GM21717 (cell line): ENCODE data around the gene BCKDHB.
"Not testable (repeated sequence)": the region's sequence is repeated elsewhere in the genome, so short reads cannot be mapped to it uniquely, and the experiment has no call there.

Experiments
- ATAC-seq: cut with Tn5 transposase; IDR thresholded peaks from one replicate; pipeline ENCODE4 v1.9.1; 2021; ENCODE audit warnings: mild to moderate bottlenecking, moderate library complexity; ENCODE audit not compliant: unreplicated experiment

BCKDHB gene

DNA sequence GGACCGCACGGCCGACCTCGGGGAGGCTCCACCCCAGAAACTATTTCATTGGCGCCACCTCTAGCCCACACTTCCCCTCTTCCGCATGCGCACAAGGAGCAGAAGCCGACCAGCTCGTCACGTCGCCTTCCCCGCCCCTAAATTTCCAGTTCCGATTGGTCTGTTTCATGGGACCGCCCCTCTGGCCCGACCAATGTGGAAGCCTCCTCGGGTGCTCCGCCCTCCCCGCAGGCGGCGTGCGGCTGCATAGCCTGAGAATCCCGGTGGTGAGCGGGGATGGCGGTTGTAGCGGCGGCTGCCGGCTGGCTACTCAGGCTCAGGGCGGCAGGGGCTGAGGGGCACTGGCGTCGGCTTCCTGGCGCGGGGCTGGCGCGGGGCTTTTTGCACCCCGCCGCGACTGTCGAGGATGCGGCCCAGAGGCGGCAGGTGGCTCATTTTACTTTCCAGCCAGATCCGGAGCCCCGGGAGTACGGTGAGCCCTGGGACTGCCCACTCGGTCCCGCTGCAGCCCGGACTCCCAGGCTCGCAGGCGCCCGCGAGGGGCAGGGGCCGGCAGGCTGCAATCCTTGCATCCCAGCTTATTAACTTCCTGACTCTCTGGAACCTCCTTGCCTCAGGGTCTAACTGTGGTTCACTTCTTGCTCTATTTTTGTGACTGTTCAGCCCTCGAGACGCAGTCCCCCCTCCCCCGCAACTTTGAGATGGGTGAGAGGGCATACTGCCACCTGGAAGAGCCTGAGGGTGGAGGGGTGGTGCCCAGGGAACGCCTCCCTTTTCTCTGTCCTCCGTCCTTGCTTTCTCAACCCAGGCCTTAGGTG lies at the start of gene BCKDHB:
Gene BCKDHB, plus strand, starts transcription at position 254 of the 818 bp plus-strand sequence. Its CDS starts 23 bp downstream, at position 277.
- peak; percentile 99 for ATAC-seq

DNA sequence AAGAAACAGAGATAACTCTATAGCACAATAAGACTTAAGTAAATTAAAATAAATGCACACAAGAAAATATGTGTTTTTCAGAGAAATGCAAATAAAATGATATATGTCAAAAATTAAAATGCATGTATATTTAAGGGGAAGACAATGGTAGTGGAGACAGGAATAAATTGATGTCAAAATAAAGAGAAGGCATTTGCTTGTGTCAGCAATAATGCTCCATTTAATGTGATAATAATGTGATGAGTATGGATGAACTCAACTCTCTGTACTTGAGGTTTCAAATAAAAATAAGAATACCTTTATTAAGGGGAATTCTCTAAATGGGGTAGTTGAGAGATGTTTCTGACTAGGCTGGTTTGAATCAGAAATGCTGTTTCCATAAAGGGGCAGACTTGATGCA lies 45.7 kb upstream of the BCKDHB start:
- ATAC-seq: no peak

DNA sequence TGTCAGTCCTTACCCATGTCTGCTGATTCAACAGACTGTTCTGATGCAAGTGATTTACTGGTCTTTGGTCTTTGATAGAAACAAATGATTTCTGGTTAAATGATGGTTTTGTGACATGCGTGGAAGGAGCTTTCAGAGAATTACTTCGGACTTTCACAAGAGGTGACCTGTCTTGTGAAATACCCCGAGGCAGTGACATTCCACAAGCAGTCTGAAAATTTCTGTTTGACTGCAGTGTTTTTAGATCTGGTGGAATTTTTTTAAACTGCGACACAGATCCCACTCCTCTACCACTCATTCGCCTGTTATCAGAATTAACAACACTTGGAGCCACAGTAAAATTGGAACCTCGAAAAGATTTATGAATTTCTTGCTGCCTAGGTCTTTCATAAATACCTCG lies 38.3 kb upstream of the BCKDHB start:
- not testable (repeated sequence) for ATAC-seq

DNA sequence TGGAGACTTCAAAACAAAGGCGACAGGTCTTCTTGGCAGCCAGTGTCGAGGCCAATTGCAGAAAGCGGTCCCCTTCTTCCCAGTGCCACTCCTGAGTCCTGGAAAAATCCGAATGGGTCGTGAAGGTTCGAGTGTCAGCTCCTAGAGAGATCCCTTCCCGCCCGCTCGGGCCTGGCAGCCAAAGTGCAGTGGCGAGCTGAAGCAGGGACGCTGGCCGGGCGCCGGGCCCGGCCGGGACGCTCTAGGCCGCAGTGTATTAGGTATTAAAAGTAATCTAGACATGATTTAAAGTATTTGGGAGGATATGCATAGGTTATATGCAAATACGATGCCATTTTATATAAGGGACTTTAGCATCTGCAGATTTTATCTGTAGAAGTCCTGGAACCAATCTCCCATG lies 36.0 kb upstream of the BCKDHB start:
- ATAC-seq: not testable (repeated sequence)

DNA sequence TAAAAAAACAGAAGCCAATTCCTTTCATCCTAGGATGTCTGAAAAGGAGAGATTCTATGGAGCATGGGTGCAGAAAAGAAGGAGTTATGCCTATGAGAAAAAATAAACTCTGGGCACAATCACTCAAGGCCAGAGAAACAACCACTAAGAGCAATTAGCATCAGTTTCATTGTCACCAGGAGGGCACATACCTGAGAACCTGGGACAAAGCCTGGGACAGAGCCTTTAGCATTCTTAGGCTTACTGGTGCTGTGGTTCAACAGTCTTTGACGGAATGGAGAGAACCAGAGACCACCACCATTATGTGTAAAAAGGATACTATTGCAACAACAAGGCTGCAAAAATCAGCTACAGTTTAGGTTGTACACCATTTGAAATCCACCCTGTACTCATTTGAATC lies 29.4 kb upstream of the BCKDHB start:
- no peak for ATAC-seq

DNA sequence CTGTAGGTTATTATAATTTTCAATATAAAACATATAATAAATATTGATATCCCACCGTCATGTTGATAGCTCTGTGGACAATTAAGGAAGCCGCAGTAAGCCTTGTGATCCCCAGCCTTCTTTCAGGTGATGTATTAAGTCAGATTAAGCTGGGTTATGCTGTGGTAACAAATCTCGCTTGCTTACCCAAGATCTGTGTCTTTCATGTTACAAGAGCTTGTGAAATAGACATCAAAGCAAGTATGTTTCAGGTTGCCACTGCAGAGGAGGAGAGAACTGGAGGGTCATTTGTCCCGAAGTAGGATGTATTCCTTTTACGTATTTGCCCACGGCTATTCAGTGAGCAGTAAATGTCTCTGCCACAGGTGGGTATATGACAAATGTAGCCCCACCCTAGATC lies 17.8 kb upstream of the BCKDHB start:
- ATAC-seq: no peak

DNA sequence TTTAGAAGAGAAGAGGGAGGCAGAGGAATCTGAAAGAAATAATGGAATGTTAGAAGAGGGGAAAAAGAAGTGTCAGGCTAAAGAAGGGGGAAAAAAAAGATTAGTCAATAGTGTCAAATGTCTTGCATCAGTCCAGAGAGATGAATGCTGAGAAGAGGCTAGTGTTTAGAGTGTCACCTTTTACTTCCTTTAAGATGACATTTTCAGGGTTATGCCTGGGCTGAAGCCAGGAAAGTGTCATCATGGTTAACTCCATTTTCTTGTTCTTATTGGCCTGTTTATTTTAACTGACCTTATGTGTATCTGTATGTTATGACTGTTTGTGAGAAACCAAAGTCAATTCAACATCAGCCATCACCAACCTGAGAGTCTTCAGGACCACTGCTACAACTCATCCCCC lies 15.0 kb upstream of the BCKDHB start:
- ATAC-seq: no peak

DNA sequence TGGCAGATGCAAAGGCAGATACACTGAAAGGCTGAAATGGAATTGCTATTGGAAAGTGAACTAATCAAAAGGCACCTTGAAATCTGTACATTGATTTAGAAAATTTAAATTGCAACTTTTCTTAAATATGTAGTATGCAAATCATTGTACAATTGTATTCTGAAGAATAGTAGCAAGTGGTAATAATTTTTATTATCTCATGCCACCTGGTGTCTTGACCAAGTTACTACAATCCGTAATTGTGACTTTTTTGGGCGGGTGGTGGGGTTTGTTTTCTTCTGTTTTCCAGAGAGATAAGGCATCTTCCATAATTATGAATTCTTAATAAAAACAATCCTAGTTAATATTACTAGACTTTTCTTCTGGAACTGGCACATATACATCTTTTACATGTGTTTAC lies 12.5 kb upstream of the BCKDHB start:
- ATAC-seq: no peak

DNA sequence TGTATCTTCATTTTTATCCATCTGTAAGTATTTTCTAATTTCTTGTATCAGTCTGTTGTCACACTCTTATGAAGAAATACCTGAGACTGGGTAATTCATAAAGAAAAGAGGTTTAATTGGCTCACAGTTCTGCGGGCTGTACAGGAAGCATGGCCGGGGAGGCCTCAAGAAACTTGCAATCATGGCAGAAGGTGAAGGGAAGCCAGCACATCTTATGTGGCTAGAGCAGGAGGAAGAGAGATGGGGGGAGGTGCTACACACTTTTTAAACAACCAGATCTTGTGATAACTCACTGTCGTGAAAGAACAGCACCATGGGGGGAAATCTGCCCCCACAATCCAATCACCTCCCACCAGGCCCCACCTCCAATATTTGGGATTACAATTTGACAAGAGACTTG lies 10.9 kb upstream of the BCKDHB start:
- no peak for ATAC-seq

DNA sequence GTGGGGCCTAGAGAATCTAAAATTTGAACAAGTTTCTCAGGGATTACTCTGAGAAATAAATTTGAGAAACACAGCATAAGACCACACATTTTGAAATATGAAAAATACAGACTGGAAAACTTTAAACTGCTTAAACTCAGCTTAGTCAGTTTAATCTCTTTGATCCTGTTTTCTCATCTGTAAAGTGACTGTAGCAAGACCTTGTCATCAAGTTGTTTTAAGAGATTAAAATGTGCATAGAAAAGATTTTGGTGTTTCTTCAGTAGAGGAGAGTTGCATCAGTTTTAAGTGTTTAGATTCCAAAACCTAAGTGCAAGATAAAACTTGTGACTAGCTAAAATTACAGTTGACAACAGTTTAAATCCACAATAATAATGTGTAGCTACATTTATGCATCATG lies 8.1 kb upstream of the BCKDHB start:
- ATAC-seq: no peak

DNA sequence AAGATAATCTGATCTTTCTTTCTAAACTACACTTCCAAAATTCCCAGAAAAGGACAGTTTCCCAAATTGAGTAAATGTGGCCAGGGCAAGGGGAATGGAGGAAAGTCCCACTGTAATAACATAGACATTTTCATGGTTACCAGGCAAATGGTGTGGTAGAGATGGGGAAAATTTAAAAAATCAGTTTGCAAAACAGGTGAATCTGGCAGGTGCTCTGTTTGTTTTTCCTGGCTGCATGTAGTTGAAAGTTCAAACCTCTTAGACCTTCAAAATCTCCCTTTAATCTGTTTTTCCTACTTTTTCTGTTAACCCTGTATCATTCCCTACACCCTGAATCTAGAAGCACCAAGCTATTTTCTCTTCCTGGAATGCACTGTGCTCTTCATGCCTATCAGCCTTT lies 2.0 kb upstream of the BCKDHB start:
- no peak for ATAC-seq

DNA sequence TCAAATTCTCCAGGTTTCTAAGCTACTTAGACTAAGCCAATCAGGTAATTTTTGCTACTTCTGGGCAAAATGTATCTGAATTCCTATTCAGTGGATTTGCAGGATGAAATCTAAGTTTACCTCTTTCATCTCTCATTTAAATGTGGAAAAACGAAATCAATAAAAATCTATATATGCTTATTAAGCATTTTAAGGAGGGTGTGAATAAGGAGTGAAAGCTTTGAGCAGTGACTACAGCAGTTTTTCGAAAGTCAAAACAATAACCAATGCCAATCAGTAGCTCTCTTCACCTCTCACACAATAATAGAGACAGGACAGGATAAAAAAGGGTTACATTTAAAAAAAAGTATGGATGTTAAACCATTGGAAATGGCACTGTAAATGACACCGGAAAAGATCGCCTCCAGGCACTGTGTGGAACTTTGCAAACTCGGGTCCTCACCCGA lies 476 bp upstream of the BCKDHB start:
- peak; percentile 8 for ATAC-seq

DNA sequence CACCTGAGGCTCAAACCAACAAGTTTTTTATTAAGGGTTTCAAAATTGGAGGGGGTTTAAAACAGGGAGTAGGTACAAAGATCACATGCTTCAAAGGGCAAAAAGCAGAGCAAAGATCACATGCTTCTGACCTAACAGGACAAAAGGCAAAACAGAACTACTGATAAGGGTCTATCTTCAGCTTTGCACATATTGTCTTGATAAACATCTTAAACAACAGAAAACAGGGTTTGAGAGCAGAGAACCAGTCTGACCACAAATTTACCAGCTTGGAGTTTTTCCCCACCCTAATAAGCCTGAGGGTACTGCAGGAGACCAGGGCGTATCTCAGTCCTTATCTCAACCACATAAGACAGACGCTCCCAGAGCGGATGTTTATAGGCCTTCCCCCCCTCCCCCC lies 16.1 kb downstream of the BCKDHB start:
- ATAC-seq: not testable (repeated sequence)

DNA sequence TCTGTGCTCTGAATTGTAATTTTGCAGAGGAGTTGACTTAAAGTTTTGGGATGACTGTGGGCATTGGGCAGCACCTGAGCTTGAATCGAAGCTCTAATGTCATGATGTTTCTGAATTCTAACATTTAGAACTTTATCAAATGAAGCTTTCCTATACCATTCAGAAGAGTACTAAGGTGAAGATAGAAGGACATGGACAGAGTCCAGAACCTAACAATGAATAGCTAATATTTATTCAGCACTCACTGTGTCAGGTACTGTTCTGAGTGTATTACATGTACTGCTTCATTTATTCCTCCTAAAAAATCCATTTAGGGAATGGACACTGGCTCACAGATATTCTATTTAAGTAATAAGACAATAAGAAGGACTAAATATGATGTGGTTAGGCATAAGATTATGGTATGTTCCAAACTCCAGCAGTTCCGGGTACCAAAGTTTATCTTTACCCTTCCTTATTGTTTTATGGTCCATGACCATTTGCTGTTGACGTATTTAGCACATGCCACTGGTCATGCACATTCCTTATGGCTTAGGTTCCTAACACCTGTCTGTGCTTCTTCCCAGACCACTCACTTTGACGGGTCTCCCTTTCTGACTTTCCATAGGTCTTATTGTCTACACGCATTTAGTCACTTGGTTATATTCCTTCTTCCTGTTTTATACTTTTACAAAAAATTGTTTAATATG lies 20.3 kb downstream of the BCKDHB start:
- no peak for ATAC-seq

DNA sequence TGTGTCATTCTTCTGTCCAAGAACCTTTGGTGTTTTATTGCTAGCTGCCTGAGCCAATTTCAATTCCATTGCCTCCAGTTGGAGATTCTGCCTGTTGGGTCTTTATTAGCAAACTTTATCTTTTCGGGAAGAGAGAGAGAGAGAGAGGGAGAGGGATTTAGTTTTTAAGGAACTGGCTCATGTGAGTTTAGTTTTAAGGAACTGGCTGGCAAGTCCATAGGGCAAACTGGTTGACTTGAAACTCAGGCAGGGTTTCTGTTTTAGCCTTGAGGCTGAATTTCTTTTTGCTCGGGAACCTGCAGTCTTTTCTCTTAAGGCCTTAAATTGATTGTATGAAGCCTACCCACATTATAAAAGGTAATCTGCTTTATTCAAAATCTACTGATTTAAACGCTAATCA lies 23.0 kb downstream of the BCKDHB start:
- no peak for ATAC-seq

DNA sequence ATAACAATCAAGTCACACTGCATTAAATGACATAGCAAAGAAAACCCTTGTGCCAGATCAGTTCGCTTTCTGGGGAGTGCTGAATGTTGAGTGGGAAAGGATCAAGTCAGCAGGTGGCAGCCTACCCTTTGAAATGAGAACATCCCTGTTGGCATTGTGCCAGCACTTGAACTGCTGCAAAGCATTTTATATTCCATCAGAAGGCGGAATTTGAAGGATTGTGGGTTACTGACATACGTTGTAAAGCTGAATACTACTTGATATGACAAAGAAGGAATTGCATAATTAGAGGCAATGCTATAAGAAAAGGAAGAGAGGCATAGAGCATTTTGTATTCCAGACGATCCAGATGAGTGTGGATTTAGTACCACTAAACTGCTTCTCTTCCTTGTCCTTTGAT lies 26.5 kb downstream of the BCKDHB start:
- no peak for ATAC-seq

DNA sequence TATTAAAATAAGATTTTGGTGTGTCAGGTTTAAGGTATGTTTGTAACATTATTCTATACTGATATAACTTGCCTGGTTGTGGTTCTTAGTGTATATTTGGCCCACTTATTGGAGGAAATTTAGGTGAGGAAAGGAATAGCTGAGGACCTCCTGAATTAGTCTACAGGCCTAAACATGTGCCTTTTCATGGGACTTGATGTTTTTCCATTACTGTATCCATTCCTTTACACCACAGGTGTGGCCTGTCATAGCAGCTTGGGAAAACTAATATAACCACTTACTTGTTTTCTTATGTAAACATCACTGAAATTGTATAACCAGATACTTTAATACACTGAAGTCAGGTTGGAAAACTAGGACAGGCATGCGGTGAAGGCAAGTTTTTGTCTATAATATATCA lies 27.6 kb downstream of the BCKDHB start:
- no peak for ATAC-seq

DNA sequence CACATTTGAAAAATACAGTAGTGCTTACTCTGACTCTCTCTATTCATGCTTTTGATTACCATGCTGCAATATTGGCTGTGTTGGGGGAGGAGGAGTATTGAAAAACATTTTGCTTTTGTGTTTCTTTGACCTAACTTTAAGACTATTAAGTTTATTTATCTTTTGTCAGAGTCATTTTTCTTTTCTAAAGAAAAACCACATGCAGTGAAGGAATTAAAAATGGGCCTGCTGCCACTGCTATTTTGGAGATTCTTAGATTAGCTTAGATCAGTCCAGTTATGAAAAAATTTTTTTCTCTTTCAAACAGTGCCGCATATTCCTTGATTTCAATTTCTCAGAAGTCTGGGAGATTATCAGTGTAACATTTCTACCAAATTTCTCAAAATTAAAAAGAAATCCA lies 36.1 kb downstream of the BCKDHB start:
- no peak for ATAC-seq

DNA sequence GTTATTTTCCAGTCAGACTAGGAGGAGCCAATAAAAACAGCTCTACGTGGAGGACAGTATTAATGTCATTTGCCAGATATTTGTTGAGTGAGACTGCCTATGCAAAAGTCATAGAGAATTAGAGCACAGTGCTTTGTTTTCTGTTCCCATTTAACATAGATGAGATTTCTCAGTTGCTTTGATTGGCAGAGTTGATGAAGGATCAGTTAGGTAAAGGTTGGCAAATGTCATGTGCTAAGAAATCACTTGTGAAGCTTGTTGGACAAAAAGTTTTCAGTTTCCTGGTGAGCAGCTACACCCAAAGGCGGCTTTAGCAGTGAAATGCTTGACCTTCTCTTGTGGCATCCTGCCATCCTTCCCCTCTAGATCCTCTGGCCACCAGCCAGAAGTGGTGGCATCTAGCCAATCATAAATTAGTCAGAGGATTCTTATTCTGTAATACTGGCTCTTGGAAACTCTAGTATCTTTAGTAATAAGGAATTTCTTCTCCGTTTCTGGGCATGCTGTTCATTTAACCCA lies 37.0 kb downstream of the BCKDHB start:
- no peak for ATAC-seq

DNA sequence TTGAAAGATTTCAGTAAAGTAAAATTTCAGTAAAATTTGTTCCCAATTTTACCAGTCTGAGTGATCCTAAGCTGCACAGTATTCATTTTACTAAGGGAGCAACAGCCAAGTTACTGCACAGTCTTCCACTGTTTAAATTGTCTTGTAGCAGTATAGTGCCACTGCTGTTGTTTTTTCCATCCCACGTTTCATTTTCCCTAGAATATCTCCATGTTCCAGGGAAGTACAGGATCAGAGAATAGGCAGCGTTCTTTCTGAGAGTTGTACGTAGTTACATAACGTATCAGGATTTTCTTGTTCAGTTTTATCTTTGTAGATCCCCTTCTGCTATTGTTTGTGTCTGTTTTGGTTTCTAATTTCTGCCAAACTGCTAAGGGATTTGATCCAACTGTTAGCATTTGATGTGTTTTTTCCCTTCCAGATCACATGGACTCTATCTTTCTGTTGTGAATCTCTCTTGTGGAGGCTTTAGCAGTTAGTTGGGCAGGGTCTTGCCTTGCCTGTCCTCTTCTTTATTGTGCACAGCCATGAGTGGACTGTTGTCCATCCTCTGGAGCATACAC lies 38.4 kb downstream of the BCKDHB start:
- no peak for ATAC-seq

DNA sequence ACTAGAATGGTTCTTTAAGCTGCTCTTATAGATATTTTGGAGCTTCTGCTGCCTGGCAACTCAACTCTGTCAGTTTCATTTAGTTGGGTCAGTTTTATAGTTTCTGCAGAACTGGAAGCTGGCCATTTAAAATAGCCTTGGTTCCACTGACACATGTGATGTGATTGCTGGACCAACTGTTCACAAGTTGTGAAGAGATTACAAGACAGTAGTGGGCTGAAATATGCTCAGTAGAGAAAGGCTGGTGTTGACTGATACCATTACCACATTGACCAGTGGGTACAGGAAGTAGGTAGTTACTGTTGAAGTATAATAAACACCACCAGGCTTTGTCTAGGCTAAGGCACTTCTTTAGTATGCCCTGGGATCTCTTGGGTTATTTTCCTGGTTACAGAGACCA lies 39.0 kb downstream of the BCKDHB start:
- ATAC-seq: no peak

DNA sequence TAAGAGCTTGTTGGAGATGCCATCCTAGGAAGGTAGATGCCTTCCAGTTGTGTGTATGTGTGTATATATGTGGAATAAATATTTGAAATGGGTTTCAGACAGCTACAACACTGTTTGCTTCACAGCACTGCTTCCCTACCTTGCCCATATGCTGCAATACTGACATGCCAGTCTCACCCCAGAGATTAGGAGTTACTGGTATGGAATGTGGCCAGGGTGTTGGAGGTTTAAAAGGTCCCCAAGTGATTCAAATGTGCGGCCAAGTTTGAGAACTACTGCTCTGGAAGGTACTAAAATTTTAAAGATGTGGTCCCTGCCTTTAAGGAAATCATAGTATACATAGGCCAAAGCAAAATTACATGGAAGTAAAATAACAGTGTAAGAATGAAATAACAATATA lies 39.5 kb downstream of the BCKDHB start:
- ATAC-seq: no peak
